HEK293 (cell line): ENCODE measurements around the gene ASMTL.

ENCODE experiments used
- CTCF ChIA-PET: fragments of 350-600 bp; formaldehyde crosslinking; extraction: SDS; loops from one replicate; lab custom pipeline; 2021; ENCODE audit warnings: antibody characterized with exemption; lab: Yijun Ruan, JAX
- POLR2A ChIA-PET: fragments of 300-600 bp; formaldehyde crosslinking; extraction: SDS; loops from one replicate; lab custom pipeline; 2020; ENCODE audit warnings: antibody characterized with exemption, inconsistent platforms; lab: Yijun Ruan, JAX
- H3K27ac ChIP-seq: fragments of 200-500 bp; sonication (Bioruptor generic); 2 replicates; pipeline ENCODE4 v1.5.1; 2014; ENCODE audit warnings: low read depth, low read length, control low read depth, inconsistent platforms; ENCODE audit errors: extremely low read depth
- H3K36me3 ChIP-seq, 2 experiments: fragments of 200-500 bp in 1 of 2; sonication (Bioruptor generic) in 1 of 2; 1 replicate in 1 of 2; 2 replicates in 1 of 2; pipeline ENCODE4 v1.5.1; 2014 to 2017; ENCODE audit warnings: inconsistent platforms in 2 of 2, low read length in 2 of 2; ENCODE audit not compliant: control insufficient read depth in 2 of 2, insufficient read depth in 1 of 2
- H3K4me1 ChIP-seq: fragments of 200-500 bp; sonication (Bioruptor generic); 2 replicates; pipeline ENCODE4 v1.5.1; 2014; ENCODE audit warnings: mild to moderate bottlenecking, low read length, inconsistent platforms; ENCODE audit not compliant: control insufficient read depth, insufficient read depth
- H3K4me3 ChIP-seq: 2 replicates; pipeline ENCODE4 v1.5.1; 2011; ENCODE audit warnings: low read depth, mild to moderate bottlenecking, control low read depth, low read length, moderate library complexity
- H3K9me3 ChIP-seq: fragments of 200-500 bp; sonication (Bioruptor generic); 2 replicates; pipeline ENCODE4 v1.5.1; 2014; ENCODE audit warnings: low read depth, low read length, inconsistent platforms; ENCODE audit not compliant: control insufficient read depth, insufficient read depth
- INSM2 ChIP-seq: fragments of 450-650 bp; formaldehyde crosslinking; IDR thresholded peaks from 2 replicates; pipeline ENCODE4 v1.5.1; 2016; ENCODE audit warnings: missing biosample characterization, missing genetic modification characterization
- KLF9 ChIP-seq: fragments of 450-650 bp; formaldehyde crosslinking; IDR thresholded peaks from 2 replicates; pipeline ENCODE4 v1.5.1; 2016; ENCODE audit warnings: missing biosample characterization, missing genetic modification characterization, low read depth
- PBX3 ChIP-seq: sonication (generic); formaldehyde crosslinking; IDR thresholded peaks from 2 replicates; pipeline ENCODE4 v1.8.1; 2022; ENCODE audit warnings: mild to moderate bottlenecking, moderate library complexity, missing genetic modification reagents
- PRDM2 ChIP-seq: fragments of 450-650 bp; formaldehyde crosslinking; IDR thresholded peaks from 2 replicates; pipeline ENCODE4 v1.5.1; 2016; ENCODE audit warnings: missing biosample characterization, missing genetic modification characterization, borderline replicate concordance
- SP2 ChIP-seq: fragments of 450-650 bp; formaldehyde crosslinking; IDR thresholded peaks from 2 replicates; pipeline ENCODE4 v1.5.1; 2016; ENCODE audit warnings: missing biosample characterization, missing genetic modification characterization
- SP3 ChIP-seq: fragments of 450-650 bp; formaldehyde crosslinking; IDR thresholded peaks from 2 replicates; pipeline ENCODE4 v1.5.1; 2016; ENCODE audit warnings: missing biosample characterization, missing genetic modification characterization
- TSHZ1 ChIP-seq: fragments of 450-650 bp; formaldehyde crosslinking; IDR thresholded peaks from 2 replicates; pipeline ENCODE4 v1.5.1; 2016; ENCODE audit warnings: missing biosample characterization, missing genetic modification characterization, borderline replicate concordance
- WT1 ChIP-seq: fragments of 450-650 bp; formaldehyde crosslinking; IDR thresholded peaks from 2 replicates; pipeline ENCODE4 v1.5.1; 2016; ENCODE audit warnings: missing biosample characterization, missing genetic modification characterization
- ZNF266 ChIP-seq: fragments of 450-650 bp; formaldehyde crosslinking; IDR thresholded peaks from 2 replicates; pipeline ENCODE4 v1.5.1; 2016; ENCODE audit warnings: missing biosample characterization, missing genetic modification characterization, low read depth
- ZNF280D ChIP-seq: fragments of 450-650 bp; formaldehyde crosslinking; IDR thresholded peaks from 2 replicates; pipeline ENCODE4 v1.5.1; 2016; ENCODE audit warnings: missing biosample characterization, missing genetic modification characterization
- ZNF354C ChIP-seq: fragments of 450-650 bp; formaldehyde crosslinking; IDR thresholded peaks from 2 replicates; pipeline ENCODE4 v1.5.1; 2016; ENCODE audit warnings: missing biosample characterization, missing genetic modification characterization, low read depth, borderline replicate concordance
- ZNF37A ChIP-seq: fragments of 450-650 bp; IDR thresholded peaks from 2 replicates; pipeline ENCODE4 v1.5.1; 2018; ENCODE audit warnings: missing biosample characterization, missing genetic modification characterization
- ZNF404 ChIP-seq: fragments of 450-650 bp; formaldehyde crosslinking; IDR thresholded peaks from 2 replicates; pipeline ENCODE4 v1.5.1; 2017; ENCODE audit warnings: missing biosample characterization, missing genetic modification characterization
- ZNF548 ChIP-seq: fragments of 450-650 bp; formaldehyde crosslinking; IDR thresholded peaks from 2 replicates; pipeline ENCODE4 v1.5.1; 2016; ENCODE audit warnings: missing biosample characterization, missing genetic modification characterization
- ZNF624 ChIP-seq: fragments of 450-650 bp; formaldehyde crosslinking; IDR thresholded peaks from 2 replicates; pipeline ENCODE4 v1.5.1; 2017; ENCODE audit warnings: missing biosample characterization, missing genetic modification characterization
- ZNF629 ChIP-seq: fragments of 450-650 bp; formaldehyde crosslinking; IDR thresholded peaks from 2 replicates; pipeline ENCODE4 v1.5.1; 2017; ENCODE audit warnings: missing biosample characterization, missing genetic modification characterization
- ZNF654 ChIP-seq: fragments of 450-650 bp; formaldehyde crosslinking; IDR thresholded peaks from 2 replicates; pipeline ENCODE4 v1.5.1; 2016; ENCODE audit warnings: low read depth, missing biosample characterization, missing genetic modification characterization
- ZNF843 ChIP-seq: fragments of 450-650 bp; formaldehyde crosslinking; IDR thresholded peaks from 2 replicates; pipeline ENCODE4 v1.5.1; 2016; ENCODE audit warnings: missing biosample characterization, missing genetic modification characterization

Gene ASMTL

GRCh38 chrX:1403228-1403627, 49.5 kb downstream of the ASMTL start:
- TF ChIP-seq ZNF629, result no peak
- TF ChIP-seq ZNF354C (tag by site-specific recombination), result no peak
- TF ChIP-seq ZNF843 (tag by site-specific recombination), result no peak
- TF ChIP-seq ZNF37A, result no peak
- TF ChIP-seq TSHZ1 (tag by site-specific recombination), result no peak
- TF ChIP-seq ZNF548 (tag by site-specific recombination), result no peak
- no peak for TF ChIP-seq KLF9 (tag by site-specific recombination)
- no peak overlapping the region for H3K4me3 ChIP-seq
- CTCF ChIA-PET, result no interaction called here
- POLR2A ChIA-PET, result no interaction called here
- H3K27ac ChIP-seq, result no peak overlapping the region
- H3K9me3 ChIP-seq, result no peaks in the 10 kb centered on the region
- H3K4me1 ChIP-seq, result no peaks in the 10 kb centered on the region
- H3K36me3 ChIP-seq, result peaks cover 62 to 91% of the 10 kb centered on the region in 2 experiments

GRCh38 chrX:1401611-1402430, 50.9 kb downstream of the ASMTL start:
- Histone ChIP-seq H3K4me3 (no peak overlapping the region), H3K36me3 (peaks cover 57 to 87% of the 10 kb centered on the region in 2 experiments), H3K4me1 (no peaks in the 10 kb centered on the region), H3K27ac (no peak overlapping the region), H3K9me3 (no peaks in the 10 kb centered on the region)
- POLR2A ChIA-PET, result no interaction called here
- CTCF ChIA-PET, result no interaction called here
- TF ChIP-seq ZNF654 (tag by site-specific recombination) (no peak), INSM2 (tag by site-specific recombination) (no peak), ZNF266 (tag by site-specific recombination) (no peak), SP3 (tag by site-specific recombination) (no peak), SP2 (no peak), ZNF280D (tag by site-specific recombination) (no peak), ZNF624 (no peak), PBX3 (CRISPR knock-in tag) (no peak), PRDM2 (tag by site-specific recombination) (no peak), ZNF404 (tag by site-specific recombination) (no peak), WT1 (no peak)
